Measurements from ENCODE around the gene ZMYND11.
A peak's percentile ranks its signal among the peaks of the same experiment; 100 is the strongest.

Gene ZMYND11

DNA sequence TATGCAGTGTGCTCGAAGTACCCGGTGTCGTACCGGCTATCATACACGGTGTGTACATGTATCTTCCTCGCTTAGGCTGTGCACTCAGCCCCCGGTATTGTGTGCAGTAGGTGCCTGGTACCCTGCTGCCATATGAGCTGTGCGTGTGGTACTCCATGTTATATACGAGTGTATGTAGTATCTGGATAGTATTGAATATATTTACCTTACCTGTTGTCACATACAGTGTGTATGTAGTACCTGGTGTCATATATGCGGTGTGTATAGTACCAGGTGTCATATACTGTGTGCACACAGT is 1.2 kb downstream of the ZMYND11 start:
- Histone ChIP-seq H3K4me1 (ENCODE audit: control insufficient read depth, insufficient read depth, low read length) (peaks cover 37% of the 10 kb centered on the region), H3K9me3 (ENCODE audit: control insufficient read depth, insufficient read depth, low read depth, low read length) (no peaks in the 10 kb centered on the region), H3K4me3 (ENCODE audit: low read depth, low read length) (peak overlapping the region; percentile 76), H3K27ac (ENCODE audit: extremely low read depth, low read depth, low read length) (peak overlapping the region; percentile 97), H3K36me3 (ENCODE audit: control insufficient read depth in 2 of 2, insufficient read depth in 1 of 2, low read length in 2 of 2) (no peaks in the 10 kb centered on the region)
- ChIA-PET POLR2A (interaction anchor here (0.6 to 1.1 kb wide), 2 partner anchors 8 to 57 kb away, joined by 3 read pairs; no protein-coding TSS in a partner anchor), CTCF (interaction anchor here (1.0 kb wide), 1 partner anchor 13 kb away, joined by 4 read pairs; no protein-coding TSS in a partner anchor)
- TF ChIP-seq ZFP69B (tag by site-specific recombination; IDR thresholded peaks at IDR 0.05) (no peak), ZSCAN16 (tag by site-specific recombination; IDR thresholded peaks at IDR 0.05) (no peak), ZNF354C (tag by site-specific recombination; IDR thresholded peaks at IDR 0.05; ENCODE audit: borderline replicate concordance, low read depth) (no peak), ZNF391 (tag by site-specific recombination; IDR thresholded peaks at IDR 0.05; ENCODE audit: borderline replicate concordance, low read depth) (no peak), REPIN1 (tag by site-specific recombination; IDR thresholded peaks at IDR 0.05; ENCODE audit: low read depth) (no peak), ZNF48 (tag by site-specific recombination; IDR thresholded peaks at IDR 0.05) (no peak), ZNF704 (tag by site-specific recombination; IDR thresholded peaks at IDR 0.05) (no peak), ZNF561 (tag by site-specific recombination; IDR thresholded peaks at IDR 0.05; ENCODE audit: borderline replicate concordance) (no peak), ZNF18 (tag by site-specific recombination; IDR thresholded peaks at IDR 0.05) (peak; percentile 67), ZFP3 (tag by site-specific recombination; IDR thresholded peaks at IDR 0.05; ENCODE audit: low read depth) (no peak), ZNF600 (tag by site-specific recombination; IDR thresholded peaks at IDR 0.05) (peak; percentile 36), ZNF426 (tag by site-specific recombination; IDR thresholded peaks at IDR 0.05) (no peak), ZNF513 (tag by site-specific recombination; IDR thresholded peaks at IDR 0.05) (no peak), ZNF138 (tag by site-specific recombination; IDR thresholded peaks at IDR 0.05; ENCODE audit: borderline replicate concordance) (no peak), ZBTB20 (tag by site-specific recombination; IDR thresholded peaks at IDR 0.05) (peak; percentile 86), YY2 (tag by site-specific recombination; IDR thresholded peaks at IDR 0.05) (no peak)
- TF ChIP-seq, protein P1, sequence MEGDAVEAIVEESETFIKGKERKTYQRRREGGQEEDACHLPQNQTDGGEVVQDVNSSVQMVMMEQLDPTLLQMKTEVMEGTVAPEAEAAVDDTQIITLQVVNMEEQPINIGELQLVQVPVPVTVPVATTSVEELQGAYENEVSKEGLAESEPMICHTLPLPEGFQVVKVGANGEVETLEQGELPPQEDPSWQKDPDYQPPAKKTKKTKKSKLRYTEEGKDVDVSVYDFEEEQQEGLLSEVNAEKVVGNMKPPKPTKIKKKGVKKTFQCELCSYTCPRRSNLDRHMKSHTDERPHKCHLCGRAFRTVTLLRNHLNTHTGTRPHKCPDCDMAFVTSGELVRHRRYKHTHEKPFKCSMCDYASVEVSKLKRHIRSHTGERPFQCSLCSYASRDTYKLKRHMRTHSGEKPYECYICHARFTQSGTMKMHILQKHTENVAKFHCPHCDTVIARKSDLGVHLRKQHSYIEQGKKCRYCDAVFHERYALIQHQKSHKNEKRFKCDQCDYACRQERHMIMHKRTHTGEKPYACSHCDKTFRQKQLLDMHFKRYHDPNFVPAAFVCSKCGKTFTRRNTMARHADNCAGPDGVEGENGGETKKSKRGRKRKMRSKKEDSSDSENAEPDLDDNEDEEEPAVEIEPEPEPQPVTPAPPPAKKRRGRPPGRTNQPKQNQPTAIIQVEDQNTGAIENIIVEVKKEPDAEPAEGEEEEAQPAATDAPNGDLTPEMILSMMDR (tag by site-specific recombination; IDR thresholded peaks at IDR 0.05), result no peak

GRCh38 chr10:137031-137430 is 1.8 kb downstream of the ZMYND11 start:
- Histone ChIP-seq H3K4me3 (ENCODE audit: low read depth, low read length) (no peak overlapping the region), H3K27ac (ENCODE audit: extremely low read depth, low read depth, low read length) (no peak overlapping the region), H3K9me3 (ENCODE audit: control insufficient read depth, insufficient read depth, low read depth, low read length) (no peaks in the 10 kb centered on the region), H3K36me3 (ENCODE audit: control insufficient read depth in 2 of 2, insufficient read depth in 1 of 2, low read length in 2 of 2) (no peaks in the 10 kb centered on the region), H3K4me1 (ENCODE audit: control insufficient read depth, insufficient read depth, low read length) (peaks cover 41% of the 10 kb centered on the region)
- CTCF ChIA-PET, result no interaction called here
- POLR2A ChIA-PET, result no interaction called here
- TF ChIP-seq ZNF580 (tag by site-specific recombination; IDR thresholded peaks at IDR 0.05) (peak; percentile 41; the same call in 1 of the 2 replicates), ZNF76 (tag by site-specific recombination; IDR thresholded peaks at IDR 0.05; ENCODE audit: borderline replicate concordance, low read depth) (no peak), ZNF544 (tag by site-specific recombination; IDR thresholded peaks at IDR 0.05) (no peak), HIC1 (tag by site-specific recombination; IDR thresholded peaks at IDR 0.05) (peak; percentile 19; the same call in 1 of the 2 replicates), ZNF654 (tag by site-specific recombination; IDR thresholded peaks at IDR 0.05; ENCODE audit: low read depth) (no peak), TRIM28 (IDR thresholded peaks at IDR 0.05; ENCODE audit: borderline replicate concordance, low read length) (peak; percentile 67; the same call in 1 of the 2 replicates), ZBTB20 (tag by site-specific recombination; IDR thresholded peaks at IDR 0.05) (no peak), ZFP37 (tag by site-specific recombination; IDR thresholded peaks at IDR 0.05) (0 out of 2 replicates have a peak, but pooled peaks have one; percentile 31), ZNF561 (tag by site-specific recombination; IDR thresholded peaks at IDR 0.05; ENCODE audit: borderline replicate concordance) (no peak), ZNF2 (tag by site-specific recombination; IDR thresholded peaks at IDR 0.05) (peak; percentile 19; the same call in 1 of the 2 replicates), ZNF621 (tag by site-specific recombination; IDR thresholded peaks at IDR 0.05) (no peak), ZBTB8A (tag by site-specific recombination; IDR thresholded peaks at IDR 0.05) (peak; percentile 29; the same call in 1 of the 2 replicates), BCL11B (tag by site-specific recombination; IDR thresholded peaks at IDR 0.05; ENCODE audit: low read depth) (0 out of 2 replicates have a peak, but pooled peaks have one; percentile 24)
